ENCODE measurements around the gene RNU11. TPM values are rescaled to one million over a fixed set of nuclear protein-coding genes. Genes with fewer than 3 reads are reported as not detected.
"Not testable (repeated sequence)": the region's sequence is repeated elsewhere in the genome, so short reads cannot be mapped to it uniquely, and the experiment has no call there.

RNU11 gene
- total RNA-seq, 1 experiment from 2014 or later, result not detected

GRCh38 chr1:28648008-28648473, 359 bp upstream of the RNU11 start:
- H3K4ac ChIP-seq (ENCODE audit: low read depth, low read length), result no peak overlapping the region; the same call in 1 of the 2 replicates
- H3K4me2 ChIP-seq (ENCODE audit: insufficient read depth, insufficient read length, low read length), result peak overlapping the region; percentile 60
- peak overlapping the region; percentile 76 for H3K18ac ChIP-seq (ENCODE audit: insufficient read length, low read depth, low read length)
- TF ChIP-seq CTCF (conservative IDR thresholded peaks at IDR 0.05), result no peak
- no peak overlapping the region for H2BK20ac ChIP-seq (ENCODE audit: low read depth, low read length, poor library complexity, severe bottlenecking)
- peak overlapping the region; percentile 71 for H3T11ph ChIP-seq (ENCODE audit: low read length)
- H3K23ac ChIP-seq (ENCODE audit: insufficient read length, low read depth, low read length), result no peak overlapping the region
- no peaks in the 10 kb centered on the region for H3K9me3 ChIP-seq (ENCODE audit: control insufficient read depth, low read depth, low read length)
- no peak overlapping the region for H4K91ac ChIP-seq (ENCODE audit: insufficient read length, low read depth, low read length)
- Mint-ChIP-seq H3K4me3 (peak overlapping the region; percentile 76 to 79), H3K27me3 (ENCODE audit: low read depth) (no peaks in the 10 kb centered on the region), H3K4me1 (peaks cover 12 to 22% of the 10 kb centered on the region in 2 experiments), H3K27ac (peak overlapping the region; percentile 99 to 100 (median 100)), H3K36me3 (ENCODE audit: insufficient read depth in 1 of 3, low read depth in 3 of 3) (no peaks in the 10 kb centered on the region), H3K9me3 (no peaks in the 10 kb centered on the region; a peak in 2 of 5 replicates)
- no peaks in the 10 kb centered on the region for H3K79me1 ChIP-seq (ENCODE audit: insufficient read depth, low read depth, low read length, poor library complexity, severe bottlenecking)
- H2BK120ac ChIP-seq (ENCODE audit: low read depth, low read length, poor library complexity, severe bottlenecking), result no peak overlapping the region
- peak overlapping the region; percentile 51 for H3K9ac ChIP-seq (ENCODE audit: extremely low read depth, insufficient read length, low read length)
- H2AFZ ChIP-seq (ENCODE audit: low read length), result no peak overlapping the region
- no peaks in the 10 kb centered on the region for H3K4me1 ChIP-seq (ENCODE audit: insufficient read depth, low read length)
- no peak overlapping the region for H3K56ac ChIP-seq (ENCODE audit: insufficient read length, low read depth, low read length)
- H2BK5ac ChIP-seq (ENCODE audit: insufficient read length, low read length), result peak overlapping the region; percentile 82
- H3K27me3 ChIP-seq (ENCODE audit: insufficient read depth, low read length), result no peaks in the 10 kb centered on the region
- H2AK5ac ChIP-seq (ENCODE audit: insufficient read length, low read length), result no peak overlapping the region
- no peak overlapping the region for H2BK12ac ChIP-seq (ENCODE audit: insufficient read length, low read depth, low read length)
- no peaks in the 10 kb centered on the region for H4K20me1 ChIP-seq (ENCODE audit: control insufficient read depth, insufficient read depth, insufficient read length)
- no CpG with 5 or more reads among the region's 18 CpGs for WGBS (ENCODE audit: extremely low coverage, insufficient read length, low lambda C conversion rate)
- no peak overlapping the region for H4K5ac ChIP-seq (ENCODE audit: insufficient read length, low read depth, low read length)
- peak overlapping the region; percentile 68; the same call in 1 of the 2 replicates for H3K14ac ChIP-seq (ENCODE audit: insufficient read depth, low read length)
- DNase-seq, result peak; percentile 95
- H2BK15ac ChIP-seq (ENCODE audit: low read depth, low read length), result no peak overlapping the region
- H3K79me2 ChIP-seq (ENCODE audit: insufficient read depth, low read length), result no peaks in the 10 kb centered on the region; the same call in 1 of the 2 replicates
- no peak overlapping the region for H4K8ac ChIP-seq (replicated peaks; ENCODE audit: insufficient read length, low read depth, low read length)
- H3K27ac ChIP-seq (ENCODE audit: insufficient read length, low read depth, low read length), result peak overlapping the region; percentile 91
- peaks cover 13% of the 10 kb centered on the region for H3K23me2 ChIP-seq (ENCODE audit: insufficient read length, low read depth, low read length, poor library complexity, severe bottlenecking)

DNA sequence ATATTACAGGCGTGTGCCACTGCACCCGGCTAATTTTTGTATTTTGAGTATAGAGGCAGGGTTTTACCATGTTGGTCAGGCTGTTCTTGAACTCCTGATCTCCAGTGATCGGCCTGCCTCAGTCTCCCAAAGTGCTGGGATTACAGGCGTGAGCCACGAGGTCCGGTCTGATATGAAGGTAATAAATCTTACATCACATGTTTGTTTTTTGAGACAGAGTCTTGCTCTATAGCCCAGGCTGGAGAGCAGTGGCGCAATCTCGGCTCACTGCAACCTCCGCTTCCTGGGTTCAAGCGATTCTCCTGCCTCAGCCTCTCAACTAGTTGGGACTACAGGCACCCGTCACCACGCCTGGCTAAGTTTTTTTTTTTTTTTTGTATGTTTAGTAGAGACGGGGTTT, 4.7 kb downstream of the RNU11 start:
- not testable (repeated sequence) for H3K79me2 ChIP-seq (ENCODE audit: insufficient read depth, low read length); H3K27ac Mint-ChIP-seq; H4K5ac ChIP-seq (ENCODE audit: insufficient read length, low read depth, low read length); H3K4me2 ChIP-seq (ENCODE audit: insufficient read depth, insufficient read length, low read length); H3K9me3 Mint-ChIP-seq; H4K20me1 ChIP-seq (ENCODE audit: control insufficient read depth, insufficient read depth, insufficient read length); H3K27me3 Mint-ChIP-seq (ENCODE audit: low read depth); H3K36me3 Mint-ChIP-seq (ENCODE audit: insufficient read depth in 1 of 3, low read depth in 3 of 3); H2BK20ac ChIP-seq (ENCODE audit: low read depth, low read length, poor library complexity, severe bottlenecking); H2BK120ac ChIP-seq (ENCODE audit: low read depth, low read length, poor library complexity, severe bottlenecking); H3K23me2 ChIP-seq (ENCODE audit: insufficient read length, low read depth, low read length, poor library complexity, severe bottlenecking); H3K4me1 Mint-ChIP-seq; H3K56ac ChIP-seq (ENCODE audit: insufficient read length, low read depth, low read length); H3K9me3 ChIP-seq (ENCODE audit: control insufficient read depth, low read depth, low read length); H4K91ac ChIP-seq (ENCODE audit: insufficient read length, low read depth, low read length); H3K79me1 ChIP-seq (ENCODE audit: insufficient read depth, low read depth, low read length, poor library complexity, severe bottlenecking); H2AK5ac ChIP-seq (ENCODE audit: insufficient read length, low read length); H2BK15ac ChIP-seq (ENCODE audit: low read depth, low read length); H2BK12ac ChIP-seq (ENCODE audit: insufficient read length, low read depth, low read length); H3K18ac ChIP-seq (ENCODE audit: insufficient read length, low read depth, low read length); H4K8ac ChIP-seq (replicated peaks; ENCODE audit: insufficient read length, low read depth, low read length); H3K27ac ChIP-seq (ENCODE audit: insufficient read length, low read depth, low read length); H3K4ac ChIP-seq (ENCODE audit: low read depth, low read length); H2BK5ac ChIP-seq (ENCODE audit: insufficient read length, low read length); H3K4me1 ChIP-seq (ENCODE audit: insufficient read depth, low read length); H3T11ph ChIP-seq (ENCODE audit: low read length); H3K27me3 ChIP-seq (ENCODE audit: insufficient read depth, low read length); H3K14ac ChIP-seq (ENCODE audit: insufficient read depth, low read length); H3K9ac ChIP-seq (ENCODE audit: extremely low read depth, insufficient read length, low read length); H3K4me3 Mint-ChIP-seq; H2AFZ ChIP-seq (ENCODE audit: low read length); H3K23ac ChIP-seq (ENCODE audit: insufficient read length, low read depth, low read length); DNase-seq
- no CpG with 5 or more reads among the region's 13 CpGs for WGBS (ENCODE audit: extremely low coverage, insufficient read length, low lambda C conversion rate)

All from H9 (cell line).